A549 (cell line): ENCODE measurements around the gene TMEM154.

Experiments used
- CEBPB ChIP-seq, 2 experiments: fragments of >200 bp in 1 of 2; sonication (Bioruptor Twin) in 1 of 2; formaldehyde crosslinking in 1 of 2; IDR thresholded peaks; 2 replicates each; pipeline ENCODE4 v1.6.1; 2012 to 2016
- EP300 ChIP-seq, 2 experiments: fragments of >200 bp; sonication (Bioruptor Twin); formaldehyde crosslinking; IDR thresholded peaks; 2 replicates in 1 of 2; 3 replicates in 1 of 2; pipeline ENCODE4 v1.6.1; 2016 to 2017
- FOSB ChIP-seq: fragments of 250-450 bp; sonication (Bioruptor Pico); IDR thresholded peaks from 2 replicates; pipeline ENCODE4 v1.5.0; 2020; ENCODE audit warnings: mild to moderate bottlenecking, moderate library complexity
- KDM1A ChIP-seq: fragments of 200-600 bp; sonication (generic); IDR thresholded peaks from 2 replicates; pipeline ENCODE4 v1.6.1; 2016; ENCODE audit warnings: low read depth, mild to moderate bottlenecking
- MAZ ChIP-seq: fragments of 150-350 bp; IDR thresholded peaks from 2 replicates; pipeline ENCODE4 v1.6.1; 2014; ENCODE audit warnings: antibody characterized with exemption, low read depth, low read length, borderline replicate concordance
- POLR2A ChIP-seq: IDR thresholded peaks from 2 replicates; pipeline ENCODE4 v1.6.1; 2012; ENCODE audit warnings: mild to moderate bottlenecking, low read length
- RCOR1 ChIP-seq: fragments of 150-350 bp; IDR thresholded peaks from 2 replicates; pipeline ENCODE4 v1.6.1; 2014; ENCODE audit warnings: antibody characterized with exemption, low read length, low read depth
- RFX5 ChIP-seq: fragments of 450-650 bp; IDR thresholded peaks from 2 replicates; pipeline ENCODE4 v1.7.1; 2014; ENCODE audit warnings: antibody characterized with exemption, mild to moderate bottlenecking, moderate library complexity
- SMC3 ChIP-seq: fragments of >200 bp; sonication (Bioruptor Twin); formaldehyde crosslinking; IDR thresholded peaks from 3 replicates; pipeline ENCODE4 v1.6.1; 2018; ENCODE audit warnings: inconsistent platforms
- TF ChIP-seq, protein P1 (sequence below): fragments of >200 bp; sonication (Bioruptor Twin); formaldehyde crosslinking; IDR thresholded peaks from 3 replicates; pipeline ENCODE4 v1.5.1; 2016
- TF ChIP-seq, protein P2 (sequence below): fragments of 200-600 bp; sonication (generic); IDR thresholded peaks from 2 replicates; pipeline ENCODE4 v1.6.1; 2016; ENCODE audit warnings: antibody characterized with exemption, mild to moderate bottlenecking, moderate library complexity
- TF ChIP-seq, protein P3 (sequence below): IDR thresholded peaks from 2 replicates; pipeline ENCODE4 v1.6.1; 2012

DNA sequence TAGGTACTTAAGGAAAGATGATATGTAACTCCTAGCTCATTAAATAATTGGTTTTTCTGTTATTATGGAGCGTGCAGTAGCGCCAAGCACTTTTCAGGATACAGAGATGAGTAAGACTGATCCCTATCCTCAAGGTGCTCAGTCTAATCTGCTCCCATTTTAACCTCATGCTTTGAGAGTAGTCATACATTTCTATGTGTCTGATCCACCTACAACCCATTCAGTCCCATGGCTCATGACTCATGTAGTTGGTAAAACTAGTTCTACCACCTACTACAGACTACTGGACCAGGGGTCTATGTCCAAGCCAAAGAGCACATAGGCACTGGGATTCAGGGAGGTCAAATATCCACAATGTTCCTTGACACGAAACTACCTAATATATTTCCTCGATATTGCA lies 60.8 kb downstream of the TMEM154 start:
- TF ChIP-seq, protein P1, sequence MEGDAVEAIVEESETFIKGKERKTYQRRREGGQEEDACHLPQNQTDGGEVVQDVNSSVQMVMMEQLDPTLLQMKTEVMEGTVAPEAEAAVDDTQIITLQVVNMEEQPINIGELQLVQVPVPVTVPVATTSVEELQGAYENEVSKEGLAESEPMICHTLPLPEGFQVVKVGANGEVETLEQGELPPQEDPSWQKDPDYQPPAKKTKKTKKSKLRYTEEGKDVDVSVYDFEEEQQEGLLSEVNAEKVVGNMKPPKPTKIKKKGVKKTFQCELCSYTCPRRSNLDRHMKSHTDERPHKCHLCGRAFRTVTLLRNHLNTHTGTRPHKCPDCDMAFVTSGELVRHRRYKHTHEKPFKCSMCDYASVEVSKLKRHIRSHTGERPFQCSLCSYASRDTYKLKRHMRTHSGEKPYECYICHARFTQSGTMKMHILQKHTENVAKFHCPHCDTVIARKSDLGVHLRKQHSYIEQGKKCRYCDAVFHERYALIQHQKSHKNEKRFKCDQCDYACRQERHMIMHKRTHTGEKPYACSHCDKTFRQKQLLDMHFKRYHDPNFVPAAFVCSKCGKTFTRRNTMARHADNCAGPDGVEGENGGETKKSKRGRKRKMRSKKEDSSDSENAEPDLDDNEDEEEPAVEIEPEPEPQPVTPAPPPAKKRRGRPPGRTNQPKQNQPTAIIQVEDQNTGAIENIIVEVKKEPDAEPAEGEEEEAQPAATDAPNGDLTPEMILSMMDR, result no peak
- TF ChIP-seq EP300 (IDR thresholded peaks at IDR 0.05) (no peak), RFX5 (no peak), MAZ (no peak), KDM1A (no peak), RCOR1 (no peak), POLR2A (no peak), SMC3 (no peak), FOSB (CRISPR knock-in tag) (no peak), CEBPB (IDR thresholded peaks at IDR 0.05) (no peak)
- TF ChIP-seq, protein P2, sequence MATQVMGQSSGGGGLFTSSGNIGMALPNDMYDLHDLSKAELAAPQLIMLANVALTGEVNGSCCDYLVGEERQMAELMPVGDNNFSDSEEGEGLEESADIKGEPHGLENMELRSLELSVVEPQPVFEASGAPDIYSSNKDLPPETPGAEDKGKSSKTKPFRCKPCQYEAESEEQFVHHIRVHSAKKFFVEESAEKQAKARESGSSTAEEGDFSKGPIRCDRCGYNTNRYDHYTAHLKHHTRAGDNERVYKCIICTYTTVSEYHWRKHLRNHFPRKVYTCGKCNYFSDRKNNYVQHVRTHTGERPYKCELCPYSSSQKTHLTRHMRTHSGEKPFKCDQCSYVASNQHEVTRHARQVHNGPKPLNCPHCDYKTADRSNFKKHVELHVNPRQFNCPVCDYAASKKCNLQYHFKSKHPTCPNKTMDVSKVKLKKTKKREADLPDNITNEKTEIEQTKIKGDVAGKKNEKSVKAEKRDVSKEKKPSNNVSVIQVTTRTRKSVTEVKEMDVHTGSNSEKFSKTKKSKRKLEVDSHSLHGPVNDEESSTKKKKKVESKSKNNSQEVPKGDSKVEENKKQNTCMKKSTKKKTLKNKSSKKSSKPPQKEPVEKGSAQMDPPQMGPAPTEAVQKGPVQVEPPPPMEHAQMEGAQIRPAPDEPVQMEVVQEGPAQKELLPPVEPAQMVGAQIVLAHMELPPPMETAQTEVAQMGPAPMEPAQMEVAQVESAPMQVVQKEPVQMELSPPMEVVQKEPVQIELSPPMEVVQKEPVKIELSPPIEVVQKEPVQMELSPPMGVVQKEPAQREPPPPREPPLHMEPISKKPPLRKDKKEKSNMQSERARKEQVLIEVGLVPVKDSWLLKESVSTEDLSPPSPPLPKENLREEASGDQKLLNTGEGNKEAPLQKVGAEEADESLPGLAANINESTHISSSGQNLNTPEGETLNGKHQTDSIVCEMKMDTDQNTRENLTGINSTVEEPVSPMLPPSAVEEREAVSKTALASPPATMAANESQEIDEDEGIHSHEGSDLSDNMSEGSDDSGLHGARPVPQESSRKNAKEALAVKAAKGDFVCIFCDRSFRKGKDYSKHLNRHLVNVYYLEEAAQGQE, result no peak
- TF ChIP-seq, protein P3, sequence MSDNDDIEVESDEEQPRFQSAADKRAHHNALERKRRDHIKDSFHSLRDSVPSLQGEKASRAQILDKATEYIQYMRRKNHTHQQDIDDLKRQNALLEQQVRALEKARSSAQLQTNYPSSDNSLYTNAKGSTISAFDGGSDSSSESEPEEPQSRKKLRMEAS, result no peak
